HL-60 (cell line): ENCODE data around the gene RBM7.

ENCODE experiments used
- GABPA ChIP-seq: IDR thresholded peaks from 2 replicates; pipeline ENCODE4 v1.6.1; 2012; ENCODE audit warnings: low read depth
- POLR2AphosphoS5 ChIP-seq: IDR thresholded peaks from 2 replicates; pipeline ENCODE4 v1.6.1; 2012; ENCODE audit warnings: low read depth
- TF ChIP-seq, protein P1 (sequence below): IDR thresholded peaks from one replicate; pipeline ENCODE4 v1.5.1; 2011; ENCODE audit warnings: low read length, control low read depth, inconsistent platforms; ENCODE audit not compliant: insufficient read depth
- TF ChIP-seq, protein P2 (sequence below): IDR thresholded peaks from 2 replicates; pipeline ENCODE4 v1.6.1; 2012; ENCODE audit warnings: low read depth; ENCODE audit not compliant: insufficient replicate concordance

DNA sequence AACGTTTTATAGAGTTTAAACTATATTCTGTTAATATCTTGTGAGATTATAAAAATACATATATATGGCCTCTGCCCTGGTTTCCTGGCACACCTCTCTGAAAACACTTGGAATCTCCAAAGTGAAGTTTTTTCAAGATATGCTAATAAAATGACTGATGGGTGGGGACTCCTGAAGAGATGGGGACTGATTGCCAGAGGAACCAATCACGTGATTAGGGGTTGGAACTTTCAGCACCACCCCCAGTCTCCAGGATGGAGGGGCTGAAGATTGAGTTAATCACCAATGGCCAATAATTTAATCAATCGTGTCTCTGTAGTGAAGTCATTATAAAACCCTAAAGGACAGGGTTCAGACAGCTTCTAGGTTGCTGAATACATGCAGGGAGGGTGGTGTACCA, 37.5 kb upstream of the RBM7 start:
- TF ChIP-seq, protein P1, sequence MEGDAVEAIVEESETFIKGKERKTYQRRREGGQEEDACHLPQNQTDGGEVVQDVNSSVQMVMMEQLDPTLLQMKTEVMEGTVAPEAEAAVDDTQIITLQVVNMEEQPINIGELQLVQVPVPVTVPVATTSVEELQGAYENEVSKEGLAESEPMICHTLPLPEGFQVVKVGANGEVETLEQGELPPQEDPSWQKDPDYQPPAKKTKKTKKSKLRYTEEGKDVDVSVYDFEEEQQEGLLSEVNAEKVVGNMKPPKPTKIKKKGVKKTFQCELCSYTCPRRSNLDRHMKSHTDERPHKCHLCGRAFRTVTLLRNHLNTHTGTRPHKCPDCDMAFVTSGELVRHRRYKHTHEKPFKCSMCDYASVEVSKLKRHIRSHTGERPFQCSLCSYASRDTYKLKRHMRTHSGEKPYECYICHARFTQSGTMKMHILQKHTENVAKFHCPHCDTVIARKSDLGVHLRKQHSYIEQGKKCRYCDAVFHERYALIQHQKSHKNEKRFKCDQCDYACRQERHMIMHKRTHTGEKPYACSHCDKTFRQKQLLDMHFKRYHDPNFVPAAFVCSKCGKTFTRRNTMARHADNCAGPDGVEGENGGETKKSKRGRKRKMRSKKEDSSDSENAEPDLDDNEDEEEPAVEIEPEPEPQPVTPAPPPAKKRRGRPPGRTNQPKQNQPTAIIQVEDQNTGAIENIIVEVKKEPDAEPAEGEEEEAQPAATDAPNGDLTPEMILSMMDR, result no peak
- TF ChIP-seq, protein P2, sequence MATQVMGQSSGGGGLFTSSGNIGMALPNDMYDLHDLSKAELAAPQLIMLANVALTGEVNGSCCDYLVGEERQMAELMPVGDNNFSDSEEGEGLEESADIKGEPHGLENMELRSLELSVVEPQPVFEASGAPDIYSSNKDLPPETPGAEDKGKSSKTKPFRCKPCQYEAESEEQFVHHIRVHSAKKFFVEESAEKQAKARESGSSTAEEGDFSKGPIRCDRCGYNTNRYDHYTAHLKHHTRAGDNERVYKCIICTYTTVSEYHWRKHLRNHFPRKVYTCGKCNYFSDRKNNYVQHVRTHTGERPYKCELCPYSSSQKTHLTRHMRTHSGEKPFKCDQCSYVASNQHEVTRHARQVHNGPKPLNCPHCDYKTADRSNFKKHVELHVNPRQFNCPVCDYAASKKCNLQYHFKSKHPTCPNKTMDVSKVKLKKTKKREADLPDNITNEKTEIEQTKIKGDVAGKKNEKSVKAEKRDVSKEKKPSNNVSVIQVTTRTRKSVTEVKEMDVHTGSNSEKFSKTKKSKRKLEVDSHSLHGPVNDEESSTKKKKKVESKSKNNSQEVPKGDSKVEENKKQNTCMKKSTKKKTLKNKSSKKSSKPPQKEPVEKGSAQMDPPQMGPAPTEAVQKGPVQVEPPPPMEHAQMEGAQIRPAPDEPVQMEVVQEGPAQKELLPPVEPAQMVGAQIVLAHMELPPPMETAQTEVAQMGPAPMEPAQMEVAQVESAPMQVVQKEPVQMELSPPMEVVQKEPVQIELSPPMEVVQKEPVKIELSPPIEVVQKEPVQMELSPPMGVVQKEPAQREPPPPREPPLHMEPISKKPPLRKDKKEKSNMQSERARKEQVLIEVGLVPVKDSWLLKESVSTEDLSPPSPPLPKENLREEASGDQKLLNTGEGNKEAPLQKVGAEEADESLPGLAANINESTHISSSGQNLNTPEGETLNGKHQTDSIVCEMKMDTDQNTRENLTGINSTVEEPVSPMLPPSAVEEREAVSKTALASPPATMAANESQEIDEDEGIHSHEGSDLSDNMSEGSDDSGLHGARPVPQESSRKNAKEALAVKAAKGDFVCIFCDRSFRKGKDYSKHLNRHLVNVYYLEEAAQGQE, result no peak
- TF ChIP-seq POLR2AphosphoS5 (no peak), GABPA (no peak)
